ENCODE measurements around the gene CPNE7.
"Not testable (repeated sequence)": the region's sequence is repeated elsewhere in the genome, so short reads cannot be mapped to it uniquely, and the experiment has no call there.

Gene CPNE7

GRCh38 chr16:89586853-89587252 lies 11.3 kb downstream of the CPNE7 start (continued):
- TF ChIP-seq ELK4 (IDR thresholded peaks at IDR 0.05; ENCODE audit: borderline replicate concordance, low read depth, low read length): no peak
- TF ChIP-seq ZEB2 (tag by site-specific recombination; IDR thresholded peaks at IDR 0.05): no peak
- no peak for TF ChIP-seq SALL2 (tag by site-specific recombination; IDR thresholded peaks at IDR 0.05; ENCODE audit: borderline replicate concordance)
- no peak for TF ChIP-seq ZNF121 (tag by site-specific recombination; IDR thresholded peaks at IDR 0.05)

GRCh38 chr16:89587676-89588075 lies 12.1 kb downstream of the CPNE7 start:
- H3K27ac ChIP-seq (ENCODE audit: extremely low read depth, low read depth, low read length); CTCF ChIA-PET; H3K36me3 ChIP-seq (ENCODE audit: control insufficient read depth in 2 of 2, insufficient read depth in 1 of 2, low read length in 2 of 2); H3K9me3 ChIP-seq (ENCODE audit: control insufficient read depth, insufficient read depth, low read depth, low read length); H3K4me1 ChIP-seq (ENCODE audit: control insufficient read depth, insufficient read depth, low read length); POLR2A ChIA-PET; H3K4me3 ChIP-seq (ENCODE audit: low read depth, low read length): not testable (repeated sequence)

- Histone ChIP-seq H3K27ac (ENCODE audit: extremely low read depth, low read depth, low read length) (no peak overlapping the region), H3K36me3 (ENCODE audit: control insufficient read depth in 2 of 2, insufficient read depth in 1 of 2, low read length in 2 of 2) (no peaks in the 10 kb centered on the region), H3K4me1 (ENCODE audit: control insufficient read depth, insufficient read depth, low read length) (no peaks in the 10 kb centered on the region), H3K9me3 (ENCODE audit: control insufficient read depth, insufficient read depth, low read depth, low read length) (no peaks in the 10 kb centered on the region), H3K4me3 (ENCODE audit: low read depth, low read length) (no peak overlapping the region)
- TF ChIP-seq FEZF1 (tag by site-specific recombination; IDR thresholded peaks at IDR 0.05) (no peak), ZEB2 (tag by site-specific recombination; IDR thresholded peaks at IDR 0.05) (no peak), ZNF423 (tag by site-specific recombination; IDR thresholded peaks at IDR 0.05) (no peak), PRDM1 (tag by site-specific recombination; IDR thresholded peaks at IDR 0.05) (no peak), ZNF221 (tag by site-specific recombination; IDR thresholded peaks at IDR 0.05; ENCODE audit: borderline replicate concordance) (no peak), ZNF211 (tag by site-specific recombination; IDR thresholded peaks at IDR 0.05; ENCODE audit: low read depth) (no peak), ZNF223 (tag by site-specific recombination; IDR thresholded peaks at IDR 0.05) (no peak), ZNF394 (tag by site-specific recombination; IDR thresholded peaks at IDR 0.05; ENCODE audit: borderline replicate concordance) (no peak), ZFHX2 (tag by site-specific recombination; conservative IDR thresholded peaks at IDR 0.05) (no peak), TCF7L2 (IDR thresholded peaks at IDR 0.05; ENCODE audit: borderline replicate concordance, low read depth, low read length) (no peak), GLIS2 (tag by site-specific recombination; IDR thresholded peaks at IDR 0.05) (no peak)
- POLR2A ChIA-PET: no interaction called here
- CTCF ChIA-PET: interaction anchor here (0.7 kb wide), 1 partner anchor 173 kb away, joined by 3 read pairs; no protein-coding TSS in a partner anchor
Observed at GRCh38 chr16:89588413-89589109, 13.0 kb downstream of the CPNE7 start.

DNA sequence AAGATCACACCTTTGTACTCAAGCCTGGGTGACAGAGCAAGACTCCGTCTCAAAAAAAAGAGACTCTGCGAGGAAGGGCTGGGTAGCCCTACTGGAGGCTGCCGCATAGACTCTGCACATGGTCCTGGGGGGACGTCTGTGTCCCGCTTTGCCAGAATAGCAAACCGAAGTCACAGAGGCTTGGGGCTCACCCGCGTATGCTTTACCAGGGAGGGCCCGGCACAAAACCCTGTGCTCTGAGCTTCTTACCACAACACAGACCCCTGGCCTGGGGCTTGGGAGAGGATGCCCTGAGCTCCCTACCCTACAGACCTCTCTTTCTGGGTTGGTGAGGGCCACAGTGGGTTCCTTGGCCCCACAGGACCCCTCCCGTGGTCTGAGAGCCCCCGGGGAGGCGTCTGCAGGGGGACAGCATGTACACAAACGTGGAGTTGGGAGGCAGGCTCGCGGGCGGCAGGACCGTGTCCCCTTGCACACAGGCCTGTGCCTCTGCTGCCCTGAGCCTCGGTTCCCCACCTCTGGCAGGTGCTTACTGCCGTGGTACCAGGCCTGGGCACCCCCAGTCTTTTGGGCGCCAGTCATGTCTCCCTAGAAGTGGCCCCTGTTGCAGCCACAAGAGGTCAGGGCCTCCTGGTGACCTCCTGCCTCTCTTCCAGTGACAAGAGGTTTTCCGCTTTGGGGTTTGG lies 13.8 kb downstream of the CPNE7 start:
- TF ChIP-seq ZNF473 (tag by site-specific recombination; IDR thresholded peaks at IDR 0.05) (no peak), ZNF302 (tag by site-specific recombination; IDR thresholded peaks at IDR 0.05; ENCODE audit: low read depth) (no peak), ZNF202 (tag by site-specific recombination; IDR thresholded peaks at IDR 0.05; ENCODE audit: borderline replicate concordance) (no peak), ZNF785 (tag by site-specific recombination; IDR thresholded peaks at IDR 0.05) (no peak), ZNF48 (tag by site-specific recombination; IDR thresholded peaks at IDR 0.05) (no peak), SCRT1 (tag by site-specific recombination; IDR thresholded peaks at IDR 0.05; ENCODE audit: borderline replicate concordance) (no peak), ZNF175 (tag by site-specific recombination; IDR thresholded peaks at IDR 0.05) (no peak)
- no peak overlapping the region for H3K27ac ChIP-seq (ENCODE audit: extremely low read depth, low read depth, low read length)
- POLR2A ChIA-PET: no interaction called here

More for the DNA sequence above, 13.8 kb downstream of the CPNE7 start:
- Histone ChIP-seq H3K9me3 (ENCODE audit: control insufficient read depth, insufficient read depth, low read depth, low read length) (no peaks in the 10 kb centered on the region), H3K4me1 (ENCODE audit: control insufficient read depth, insufficient read depth, low read length) (no peaks in the 10 kb centered on the region), H3K36me3 (ENCODE audit: control insufficient read depth in 2 of 2, insufficient read depth in 1 of 2, low read length in 2 of 2) (no peaks in the 10 kb centered on the region), H3K4me3 (ENCODE audit: low read depth, low read length) (no peak overlapping the region)
- CTCF ChIA-PET: interaction anchor here (0.7 kb wide), 1 partner anchor 174 kb away, joined by 3 read pairs; no protein-coding TSS in a partner anchor

All from HEK293 (cell line).